Measurements from ENCODE around the gene WDR20.

- TF ChIP-seq RAD21 (IDR thresholded peaks at IDR 0.05; ENCODE audit: low read length): no peak
- TF ChIP-seq, protein P1, sequence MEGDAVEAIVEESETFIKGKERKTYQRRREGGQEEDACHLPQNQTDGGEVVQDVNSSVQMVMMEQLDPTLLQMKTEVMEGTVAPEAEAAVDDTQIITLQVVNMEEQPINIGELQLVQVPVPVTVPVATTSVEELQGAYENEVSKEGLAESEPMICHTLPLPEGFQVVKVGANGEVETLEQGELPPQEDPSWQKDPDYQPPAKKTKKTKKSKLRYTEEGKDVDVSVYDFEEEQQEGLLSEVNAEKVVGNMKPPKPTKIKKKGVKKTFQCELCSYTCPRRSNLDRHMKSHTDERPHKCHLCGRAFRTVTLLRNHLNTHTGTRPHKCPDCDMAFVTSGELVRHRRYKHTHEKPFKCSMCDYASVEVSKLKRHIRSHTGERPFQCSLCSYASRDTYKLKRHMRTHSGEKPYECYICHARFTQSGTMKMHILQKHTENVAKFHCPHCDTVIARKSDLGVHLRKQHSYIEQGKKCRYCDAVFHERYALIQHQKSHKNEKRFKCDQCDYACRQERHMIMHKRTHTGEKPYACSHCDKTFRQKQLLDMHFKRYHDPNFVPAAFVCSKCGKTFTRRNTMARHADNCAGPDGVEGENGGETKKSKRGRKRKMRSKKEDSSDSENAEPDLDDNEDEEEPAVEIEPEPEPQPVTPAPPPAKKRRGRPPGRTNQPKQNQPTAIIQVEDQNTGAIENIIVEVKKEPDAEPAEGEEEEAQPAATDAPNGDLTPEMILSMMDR (conservative IDR thresholded peaks at IDR 0.05; ENCODE audit: low read depth, low read length): no peak
- TF ChIP-seq POLR2A (IDR thresholded peaks at IDR 0.05; ENCODE audit: low read depth, low read length): no peak
- TF ChIP-seq SMC3 (IDR thresholded peaks at IDR 0.05; ENCODE audit: low read depth, low read length): no peak
- TF ChIP-seq FOS (IDR thresholded peaks at IDR 0.05; ENCODE audit: low read depth, low read length): no peak
- no peak for TF ChIP-seq MAFK (IDR thresholded peaks at IDR 0.05; ENCODE audit: low read depth, low read length)
- TF ChIP-seq CHD1 (IDR thresholded peaks at IDR 0.05; ENCODE audit: low read depth, low read length): no peak
- TF ChIP-seq RCOR1 (IDR thresholded peaks at IDR 0.05; ENCODE audit: insufficient replicate concordance, low read length): no peak
- no peak for TF ChIP-seq MAZ (IDR thresholded peaks at IDR 0.05; ENCODE audit: borderline replicate concordance, low read depth, low read length)
- no peak for TF ChIP-seq NFE2L2 (IDR thresholded peaks at IDR 0.05; ENCODE audit: low read depth, low read length)
- no peak for TF ChIP-seq ELK1 (IDR thresholded peaks at IDR 0.05; ENCODE audit: borderline replicate concordance, low read depth, low read length)
- no peak for TF ChIP-seq CEBPB (IDR thresholded peaks at IDR 0.05; ENCODE audit: low read depth, low read length)
- TF ChIP-seq, protein P2, sequence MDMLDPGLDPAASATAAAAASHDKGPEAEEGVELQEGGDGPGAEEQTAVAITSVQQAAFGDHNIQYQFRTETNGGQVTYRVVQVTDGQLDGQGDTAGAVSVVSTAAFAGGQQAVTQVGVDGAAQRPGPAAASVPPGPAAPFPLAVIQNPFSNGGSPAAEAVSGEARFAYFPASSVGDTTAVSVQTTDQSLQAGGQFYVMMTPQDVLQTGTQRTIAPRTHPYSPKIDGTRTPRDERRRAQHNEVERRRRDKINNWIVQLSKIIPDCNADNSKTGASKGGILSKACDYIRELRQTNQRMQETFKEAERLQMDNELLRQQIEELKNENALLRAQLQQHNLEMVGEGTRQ (IDR thresholded peaks at IDR 0.05; ENCODE audit: low read depth, low read length): no peak
- TF ChIP-seq BHLHE40 (IDR thresholded peaks at IDR 0.05; ENCODE audit: low read depth, low read length): no peak
These were observed 65.9 kb downstream of the WDR20 start for GRCh38 chr14:102205560-102205959.
